DLD1 (cell line): ENCODE results near the gene PPP2R2D.

Experiments used
- in situ Hi-C: cut with HindIII; loops from 2 replicates; pipeline ENCODE4 v1.10.0; 2017; ENCODE audit warnings: low sequenced_read_pairs

PPP2R2D gene

GRCh38 chr10:131886237-131886636 lies 14.6 kb upstream of the PPP2R2D start:
- in situ Hi-C loops, result no loop called here

- in situ Hi-C loops, result no loop called here
These were observed 12.6 kb upstream of the PPP2R2D start for GRCh38 chr10:131888186-131888604.

- in situ Hi-C loops, result no loop called here
These were observed 11.1 kb upstream of the PPP2R2D start for GRCh38 chr10:131889755-131890154.

- in situ Hi-C loops, result no loop called here
These were observed 10.3 kb upstream of the PPP2R2D start for GRCh38 chr10:131890276-131891195.

GRCh38 chr10:131891196-131891928 lies 9.4 kb upstream of the PPP2R2D start:
- in situ Hi-C loops, result no loop called here

GRCh38 chr10:131891929-131892805 lies 8.6 kb upstream of the PPP2R2D start:
- in situ Hi-C loops, result no loop called here

- in situ Hi-C loops, result no loop called here
These were observed 7.8 kb upstream of the PPP2R2D start for GRCh38 chr10:131892806-131893675.

GRCh38 chr10:131895116-131895515 lies 5.7 kb upstream of the PPP2R2D start:
- in situ Hi-C loops, result no loop called here

- in situ Hi-C loops, result no loop called here
These were observed 4.4 kb upstream of the PPP2R2D start for GRCh38 chr10:131896403-131896802.

GRCh38 chr10:131897297-131897899 lies 3.4 kb upstream of the PPP2R2D start:
- in situ Hi-C loops, result no loop called here

- in situ Hi-C loops, result no loop called here
These were observed 2.7 kb upstream of the PPP2R2D start for GRCh38 chr10:131898061-131898460.

- in situ Hi-C loops, result no loop called here
These were observed 2.1 kb upstream of the PPP2R2D start for GRCh38 chr10:131898713-131899112.

- in situ Hi-C loops, result no loop called here
These were observed 1.6 kb upstream of the PPP2R2D start for GRCh38 chr10:131899116-131899690.

GRCh38 chr10:131899695-131900349 lies 986 bp upstream of the PPP2R2D start:
- in situ Hi-C loops, result no loop called here

GRCh38 chr10:131901181-131901829 lies 497 bp downstream of the PPP2R2D start:
- in situ Hi-C loops, result no loop called here

GRCh38 chr10:131902211-131902610 lies 1.4 kb downstream of the PPP2R2D start:
- in situ Hi-C loops, result no loop called here

- in situ Hi-C loops, result no loop called here
These were observed 1.9 kb downstream of the PPP2R2D start for GRCh38 chr10:131902691-131903090.

GRCh38 chr10:131905267-131905571 lies 4.4 kb downstream of the PPP2R2D start:
- in situ Hi-C loops, result no loop called here
